ENCODE measurements around the gene TBP.
"Not testable (repeated sequence)": the region's sequence is repeated elsewhere in the genome, so short reads cannot be mapped to it uniquely, and the experiment has no call there.

TBP gene

DNA sequence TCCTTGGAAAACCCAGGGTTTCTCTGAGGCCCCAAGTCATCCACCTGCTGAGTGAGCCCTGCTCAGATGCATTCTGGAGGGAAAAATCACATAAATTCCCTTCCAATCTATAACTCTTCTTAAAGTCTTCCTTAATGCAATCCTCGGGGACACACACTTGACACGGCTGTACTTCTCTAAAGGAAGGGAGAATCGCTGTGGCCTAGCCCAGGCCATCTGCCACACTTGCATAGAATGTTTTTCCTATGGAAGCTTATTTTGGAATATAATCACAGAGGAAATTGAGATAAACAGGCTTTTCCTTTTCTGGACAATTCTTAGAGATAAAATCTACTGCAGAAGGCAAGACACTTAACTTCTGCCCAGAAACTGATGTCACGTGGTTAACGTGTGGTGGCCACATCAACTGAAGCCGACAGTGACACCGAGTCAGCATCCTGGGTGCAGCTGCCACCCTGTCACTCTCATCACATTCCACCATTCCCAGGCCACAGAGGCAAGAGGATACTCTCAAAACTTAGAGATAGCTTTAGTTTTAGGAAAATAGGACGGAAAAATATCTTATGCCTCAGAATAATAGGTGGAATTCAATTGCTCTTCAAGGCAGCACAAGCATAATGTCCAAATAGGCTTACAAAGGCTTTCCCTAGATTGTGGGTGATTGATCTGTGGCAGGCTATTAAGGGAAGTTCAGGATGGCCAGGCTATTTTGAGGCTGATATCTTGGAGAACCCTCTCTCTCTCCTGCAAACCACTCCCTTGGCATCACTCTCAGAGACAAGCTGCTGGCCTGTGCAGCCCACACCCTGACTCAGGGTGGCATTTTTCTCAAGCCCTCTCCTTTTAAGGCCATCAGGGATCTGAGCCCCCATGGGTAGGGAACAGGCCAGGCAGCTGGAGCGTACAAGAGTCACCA is 30.7 kb upstream of the TBP start:
- peaks cover 12% of the 10 kb centered on the region for H3K27me3 Mint-ChIP-seq
- DNase-seq (peak; percentile 12), ATAC-seq (no peak)
- no peaks in the 10 kb centered on the region for H3K9me3 Mint-ChIP-seq
- H3K27ac Mint-ChIP-seq = no peak overlapping the region
- H3K4me1 Mint-ChIP-seq = no peaks in the 10 kb centered on the region
- H3K36me3 Mint-ChIP-seq (ENCODE audit: low read depth) = no peaks in the 10 kb centered on the region
- H3K4me3 Mint-ChIP-seq = no peak overlapping the region

DNA sequence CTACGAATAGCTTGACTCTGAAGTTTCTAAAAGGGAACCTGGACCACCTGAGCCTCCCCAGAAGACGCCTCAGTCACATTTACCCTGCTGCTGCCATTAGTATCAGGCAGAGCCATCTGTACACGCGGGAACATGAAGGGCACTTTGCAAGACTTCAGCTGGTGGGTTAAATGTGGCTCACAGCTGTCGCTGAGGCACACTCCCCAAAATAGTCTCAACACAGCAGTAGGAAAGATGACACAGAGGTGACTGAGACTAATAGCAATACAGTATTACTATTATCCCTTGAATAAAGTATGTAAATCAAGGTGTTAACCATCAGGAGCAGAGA is 30.0 kb upstream of the TBP start:
- H3K27me3 Mint-ChIP-seq = peaks cover 12% of the 10 kb centered on the region
- H3K9me3 Mint-ChIP-seq = no peaks in the 10 kb centered on the region
- ATAC-seq = no peak
- no peak overlapping the region for H3K4me3 Mint-ChIP-seq
- no peak overlapping the region for H3K27ac Mint-ChIP-seq
- H3K36me3 Mint-ChIP-seq (ENCODE audit: low read depth) = no peaks in the 10 kb centered on the region
- H3K4me1 Mint-ChIP-seq = peaks cover 2% of the 10 kb centered on the region
- no peak for DNase-seq

DNA sequence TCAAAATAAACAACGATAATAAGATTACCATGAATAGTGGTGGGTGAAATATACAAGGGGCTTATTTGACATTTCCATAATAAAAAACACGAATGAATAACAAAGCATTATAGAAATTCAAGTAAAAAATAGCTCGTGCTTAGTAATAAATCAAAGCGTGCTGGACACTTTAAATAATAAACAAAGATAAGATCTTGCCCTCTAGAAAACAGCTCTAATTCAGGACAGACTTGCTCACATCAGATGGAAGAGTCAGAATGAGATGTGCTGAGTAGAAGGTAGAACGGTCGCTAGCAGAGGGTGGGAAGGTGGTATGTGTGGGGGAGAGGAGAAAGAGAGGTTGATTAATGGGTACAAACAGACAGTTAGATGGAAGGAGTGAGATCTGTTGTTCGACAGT is 28.4 kb upstream of the TBP start:
- DNase-seq = no peak
- Mint-ChIP-seq H3K9me3 (no peaks in the 10 kb centered on the region), H3K4me1 (peaks cover 6% of the 10 kb centered on the region), H3K36me3 (ENCODE audit: low read depth) (no peaks in the 10 kb centered on the region), H3K27ac (no peak overlapping the region), H3K4me3 (no peak overlapping the region), H3K27me3 (peaks cover 3% of the 10 kb centered on the region)
- ATAC-seq = no peak

DNA sequence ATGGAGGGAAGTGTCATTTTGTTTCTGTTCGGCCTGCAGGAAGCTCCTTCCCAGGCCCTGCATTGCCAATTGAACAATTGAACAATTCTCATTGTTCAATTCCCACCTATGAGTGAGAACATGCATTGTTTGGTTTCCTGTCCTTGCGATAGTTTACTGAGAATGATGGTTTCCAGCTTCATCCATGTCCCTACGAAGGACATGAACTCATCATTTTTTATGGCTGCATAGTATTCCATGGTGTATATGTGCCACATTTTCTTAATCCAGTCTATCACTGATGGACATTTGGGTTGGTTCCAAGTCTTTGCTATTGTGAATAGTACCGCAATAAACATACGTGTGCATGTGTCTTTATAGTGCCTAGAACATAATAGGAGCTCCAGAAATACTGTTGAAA is 26.2 kb upstream of the TBP start:
- ATAC-seq; H3K27ac Mint-ChIP-seq; H3K4me3 Mint-ChIP-seq; DNase-seq; H3K27me3 Mint-ChIP-seq; H3K9me3 Mint-ChIP-seq; H3K36me3 Mint-ChIP-seq (ENCODE audit: low read depth): not testable (repeated sequence)
- peaks cover 12% of the 10 kb centered on the region for H3K4me1 Mint-ChIP-seq

DNA sequence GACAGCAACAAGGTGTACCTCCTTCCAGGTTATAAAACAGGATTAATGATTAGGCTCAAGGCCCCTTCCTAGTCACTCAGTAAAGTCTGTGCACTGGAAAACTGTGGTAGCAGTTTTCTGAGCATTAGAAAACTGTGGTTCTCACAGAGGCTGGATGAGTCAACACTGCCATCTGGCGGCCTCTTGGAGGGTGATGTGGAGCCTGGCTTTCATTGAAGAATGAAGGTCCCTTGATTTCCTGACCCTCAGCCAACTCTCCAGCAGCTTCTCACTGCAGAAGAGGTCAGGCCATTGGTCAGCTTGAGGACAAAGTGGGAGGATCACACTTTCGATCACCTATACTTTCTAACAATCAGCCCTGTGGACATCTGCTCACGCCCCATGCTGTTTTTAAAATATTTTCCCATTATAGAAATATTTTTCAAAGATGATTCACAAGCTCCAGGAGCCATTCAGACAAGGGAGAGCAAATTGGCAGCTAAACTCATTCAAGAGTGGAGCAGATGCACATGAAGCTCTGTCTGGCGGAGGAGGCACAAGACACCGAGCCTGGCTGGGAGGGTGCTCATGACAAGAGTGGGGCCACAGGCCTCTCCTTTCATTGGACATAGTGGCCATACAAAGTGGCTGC is 24.2 kb upstream of the TBP start:
- DNase-seq = peak; percentile 70
- Mint-ChIP-seq H3K36me3 (ENCODE audit: low read depth) (peaks cover 12% of the 10 kb centered on the region), H3K4me1 (peaks cover 12% of the 10 kb centered on the region), H3K27ac (peak overlapping the region; percentile 41), H3K9me3 (no peaks in the 10 kb centered on the region), H3K4me3 (no peak overlapping the region), H3K27me3 (no peaks in the 10 kb centered on the region)
- peak; percentile 80 for ATAC-seq

DNA sequence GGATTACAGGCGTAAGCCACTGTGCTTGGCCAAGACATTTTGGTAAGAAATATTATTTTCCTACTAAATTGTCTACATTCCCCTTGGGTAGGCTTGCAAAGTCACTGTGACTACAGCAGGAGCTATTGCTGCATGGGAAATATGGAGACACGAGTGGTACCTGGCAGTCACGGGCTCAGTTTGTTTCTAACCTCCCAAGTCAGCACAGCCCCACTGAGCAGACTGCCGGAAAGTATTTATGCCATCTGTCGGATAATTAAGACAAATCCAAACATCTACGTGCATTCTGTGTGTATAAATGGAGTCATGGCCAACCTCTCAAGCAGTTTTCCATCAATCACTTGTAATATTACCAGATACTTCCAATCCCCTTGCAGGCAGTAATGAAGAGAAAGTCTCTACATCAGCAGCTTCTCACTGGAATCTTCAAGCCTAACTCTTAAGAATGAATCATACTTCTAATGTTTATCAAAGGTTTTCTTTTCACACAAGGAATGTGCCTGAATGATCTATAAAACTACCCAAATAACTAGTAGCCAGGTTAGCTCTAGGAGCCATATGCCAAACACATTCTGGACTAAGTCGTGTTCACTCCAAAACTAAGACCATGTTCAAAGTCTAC is 21.2 kb upstream of the TBP start:
- ATAC-seq (no peak), DNase-seq (no peak)
- Mint-ChIP-seq H3K36me3 (ENCODE audit: low read depth) (peaks cover 40% of the 10 kb centered on the region), H3K9me3 (no peaks in the 10 kb centered on the region), H3K4me1 (peaks cover 12% of the 10 kb centered on the region), H3K4me3 (no peak overlapping the region), H3K27ac (peak overlapping the region; percentile 10), H3K27me3 (no peaks in the 10 kb centered on the region)

DNA sequence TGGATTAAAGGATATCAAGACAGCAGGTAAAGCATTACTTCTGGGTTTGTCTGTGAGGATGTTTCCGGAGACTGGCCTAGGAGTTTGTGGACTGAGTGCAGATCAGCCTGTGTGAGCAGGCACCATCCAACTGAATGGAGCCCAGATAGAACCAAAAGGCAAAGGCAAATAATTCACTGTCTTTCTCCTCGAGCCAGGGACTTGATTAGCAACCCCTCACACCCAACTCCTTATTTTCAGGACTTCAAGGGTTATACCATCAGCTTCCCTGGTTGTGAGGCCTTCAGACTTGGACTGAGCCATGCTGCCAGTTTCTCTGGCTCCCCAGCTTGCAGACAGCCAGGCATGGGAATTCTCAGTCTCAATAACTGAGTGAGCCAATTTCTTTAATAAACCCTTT is 20.4 kb upstream of the TBP start:
- no peak overlapping the region for H3K27ac Mint-ChIP-seq
- H3K36me3 Mint-ChIP-seq (ENCODE audit: low read depth) = peaks cover 44% of the 10 kb centered on the region
- H3K4me1 Mint-ChIP-seq = peaks cover 10% of the 10 kb centered on the region
- no peak overlapping the region for H3K4me3 Mint-ChIP-seq
- DNase-seq (no peak), ATAC-seq (no peak)
- no peaks in the 10 kb centered on the region for H3K9me3 Mint-ChIP-seq
- H3K27me3 Mint-ChIP-seq = no peaks in the 10 kb centered on the region

DNA sequence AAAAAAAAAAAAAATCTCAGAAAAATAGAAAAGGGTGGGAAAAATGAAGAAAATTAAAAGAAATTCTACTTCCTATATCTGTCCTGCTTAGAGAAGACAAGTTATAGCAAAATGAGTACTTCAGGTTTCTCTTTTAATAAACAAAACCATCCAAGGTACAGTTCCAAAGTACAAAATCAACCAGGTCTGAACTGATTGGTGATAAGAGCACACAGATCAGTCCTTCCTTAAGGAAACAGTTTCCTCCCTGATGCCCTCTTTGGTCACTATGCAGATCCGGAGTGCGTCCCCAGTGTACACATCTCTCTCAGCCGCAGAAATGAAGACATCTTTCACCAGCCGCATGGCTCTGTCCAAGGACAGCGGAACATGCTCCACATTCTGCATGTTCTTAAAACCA is 19.2 kb upstream of the TBP start:
- ATAC-seq (no peak), DNase-seq (no peak)
- Mint-ChIP-seq H3K9me3 (no peaks in the 10 kb centered on the region), H3K4me1 (peaks cover 7% of the 10 kb centered on the region), H3K27me3 (no peaks in the 10 kb centered on the region), H3K27ac (no peak overlapping the region), H3K4me3 (no peak overlapping the region), H3K36me3 (ENCODE audit: low read depth) (peaks cover 52% of the 10 kb centered on the region)

DNA sequence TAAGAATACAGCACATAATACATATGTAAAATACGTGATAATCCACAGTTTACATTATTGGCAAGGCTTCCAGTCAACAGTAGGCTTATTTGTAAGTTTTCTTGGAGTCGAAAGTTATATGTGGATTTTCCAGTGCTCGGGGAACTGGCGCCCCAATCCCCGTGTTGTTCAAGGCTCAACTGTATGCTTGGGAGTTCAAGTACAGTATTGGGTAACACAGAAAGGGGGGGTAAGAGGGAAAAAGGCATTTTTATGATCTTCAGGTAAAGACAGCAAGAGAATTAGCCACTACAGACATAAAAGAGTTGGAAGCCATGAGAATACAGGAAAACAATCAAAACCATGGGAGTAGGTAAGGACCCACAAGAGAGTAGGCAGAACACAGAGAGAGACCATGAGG is 17.5 kb upstream of the TBP start:
- no peaks in the 10 kb centered on the region for H3K27me3 Mint-ChIP-seq
- ATAC-seq (no peak), DNase-seq (no peak)
- no peak overlapping the region for H3K27ac Mint-ChIP-seq
- H3K36me3 Mint-ChIP-seq (ENCODE audit: low read depth) = peaks cover 64% of the 10 kb centered on the region
- H3K4me3 Mint-ChIP-seq = no peak overlapping the region
- H3K4me1 Mint-ChIP-seq = peaks cover 7% of the 10 kb centered on the region
- H3K9me3 Mint-ChIP-seq = no peaks in the 10 kb centered on the region

DNA sequence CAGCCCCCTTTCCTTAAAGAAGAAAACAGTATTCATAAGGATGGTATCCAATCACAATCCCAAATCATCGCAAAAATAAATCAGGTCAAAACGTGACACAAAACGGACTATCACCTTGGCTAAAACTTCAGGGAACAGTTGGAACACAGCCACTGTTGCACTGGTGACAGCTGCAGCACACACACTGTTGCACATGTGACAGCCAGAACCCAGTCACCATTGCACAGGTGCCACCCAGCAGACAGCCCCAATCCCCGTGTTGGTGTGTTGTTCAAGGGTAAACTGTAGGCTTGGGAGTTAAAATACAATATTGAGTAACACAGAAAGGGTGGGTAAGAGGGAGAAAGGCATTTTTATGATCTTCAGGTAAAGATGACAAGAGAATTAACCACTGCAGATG is 16.8 kb upstream of the TBP start:
- H3K27me3 Mint-ChIP-seq = no peaks in the 10 kb centered on the region
- no peaks in the 10 kb centered on the region for H3K9me3 Mint-ChIP-seq
- no peak overlapping the region for H3K4me3 Mint-ChIP-seq
- H3K4me1 Mint-ChIP-seq = peaks cover 8% of the 10 kb centered on the region
- DNase-seq = no peak
- H3K27ac Mint-ChIP-seq = peak overlapping the region; percentile 37
- peaks cover 69% of the 10 kb centered on the region for H3K36me3 Mint-ChIP-seq (ENCODE audit: low read depth)
- no peak for ATAC-seq

DNA sequence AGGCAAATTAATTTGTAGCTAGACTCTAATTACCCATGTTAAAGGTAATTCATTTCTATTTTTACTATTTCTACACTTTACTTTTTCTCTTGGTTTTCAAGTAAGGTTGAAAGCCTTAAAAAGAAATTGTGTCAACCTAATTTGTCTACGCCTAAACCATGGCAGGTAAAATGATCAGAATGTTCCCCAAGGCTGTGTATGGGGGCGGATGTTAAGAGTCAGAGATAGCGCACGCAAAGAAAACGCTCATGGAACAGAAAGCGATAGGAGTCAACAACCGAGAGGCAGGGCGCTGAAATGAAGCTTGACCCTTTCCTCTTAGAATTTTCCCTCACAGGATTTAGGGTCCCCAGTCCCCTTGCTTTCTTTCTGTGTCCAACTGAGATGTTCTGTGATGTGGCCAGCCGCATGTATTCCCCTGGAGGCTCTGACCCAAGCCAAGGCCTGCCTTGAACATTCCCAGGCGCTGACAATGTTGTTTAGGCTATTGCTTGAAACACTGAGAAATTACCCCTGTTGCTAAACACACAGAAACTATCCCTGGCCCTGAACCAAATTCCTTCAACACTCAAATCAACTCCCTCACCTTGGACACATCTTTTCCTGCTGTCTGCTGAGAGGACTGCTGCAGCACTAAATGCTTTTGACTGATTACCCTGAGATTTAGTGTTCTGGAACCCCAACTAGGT is 12.0 kb upstream of the TBP start:
- peaks cover 15% of the 10 kb centered on the region for H3K4me1 Mint-ChIP-seq
- no peak overlapping the region for H3K27ac Mint-ChIP-seq
- H3K27me3 Mint-ChIP-seq = no peaks in the 10 kb centered on the region
- no peak overlapping the region for H3K4me3 Mint-ChIP-seq
- H3K9me3 Mint-ChIP-seq = no peaks in the 10 kb centered on the region
- no peak for DNase-seq
- H3K36me3 Mint-ChIP-seq (ENCODE audit: low read depth) = peaks cover 66% of the 10 kb centered on the region
- ATAC-seq = no peak

DNA sequence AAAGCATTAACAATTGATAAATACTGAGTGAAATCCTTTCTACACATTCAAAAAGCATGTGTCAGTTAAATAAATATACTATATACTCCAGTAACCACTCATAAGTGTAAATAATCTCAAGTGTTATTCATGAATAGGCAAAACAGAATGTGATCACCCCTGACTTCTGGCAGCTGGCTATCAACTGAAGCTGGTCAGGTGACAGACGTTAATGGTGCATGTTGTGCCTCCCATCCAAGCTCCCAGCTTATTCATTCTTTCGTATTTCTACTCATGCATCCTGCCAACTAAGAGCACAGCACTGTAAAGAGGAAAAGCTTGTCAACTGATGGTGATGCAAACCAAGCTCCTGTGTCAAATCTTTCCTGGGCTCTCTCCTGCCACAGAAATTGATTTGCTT is 8.8 kb upstream of the TBP start:
- peaks cover 43% of the 10 kb centered on the region for H3K4me1 Mint-ChIP-seq
- DNase-seq = no peak
- ATAC-seq = no peak
- no peak overlapping the region for H3K4me3 Mint-ChIP-seq
- H3K9me3 Mint-ChIP-seq = no peaks in the 10 kb centered on the region
- H3K36me3 Mint-ChIP-seq (ENCODE audit: low read depth) = peaks cover 64% of the 10 kb centered on the region
- H3K27ac Mint-ChIP-seq = no peak overlapping the region
- no peaks in the 10 kb centered on the region for H3K27me3 Mint-ChIP-seq

DNA sequence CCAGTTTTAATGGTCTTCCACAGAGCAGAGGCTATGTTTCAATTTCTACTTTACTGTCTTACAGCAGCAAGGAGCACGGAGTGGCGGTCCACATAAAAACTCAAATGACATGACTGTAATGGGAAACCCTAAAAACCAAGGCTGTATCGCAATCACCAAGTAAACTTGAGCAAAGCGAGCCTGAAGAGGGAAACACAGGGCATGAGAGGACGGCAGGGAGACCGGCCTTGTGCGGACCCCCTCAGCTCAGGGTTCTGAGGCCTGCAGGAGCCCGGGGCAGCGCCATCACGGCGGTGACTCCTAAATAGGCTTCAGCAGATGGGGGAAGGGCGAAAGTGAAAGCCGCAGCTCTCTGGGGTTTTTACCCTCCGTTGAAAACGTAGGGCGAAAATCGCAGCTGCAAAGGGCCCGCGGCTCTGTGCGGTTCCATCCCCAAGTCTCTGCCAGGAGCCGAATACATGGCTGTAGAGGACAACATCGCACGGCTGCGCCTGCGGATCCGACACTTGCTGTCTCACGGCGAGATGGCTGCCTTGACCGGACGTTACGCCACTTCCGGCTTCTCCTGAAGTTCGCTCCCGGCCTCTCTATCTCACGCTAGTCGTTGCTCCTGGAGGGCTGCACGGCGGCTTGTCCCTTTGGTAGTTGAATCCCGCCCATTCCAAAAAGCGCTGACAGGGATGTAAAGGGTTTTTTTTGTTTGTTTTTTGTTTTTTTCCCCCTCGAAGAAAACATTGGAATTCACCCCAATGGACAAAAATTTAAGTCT is 1.2 kb upstream of the TBP start, which contains the start of gene PSMB1:
PSMB1 (minus strand) TSS at position 543 of the 769 bp plus-strand sequence; CDS start at position 478, 65 bp downstream.
- Mint-ChIP-seq H3K4me1 (peaks cover 44% of the 10 kb centered on the region), H3K36me3 (ENCODE audit: low read depth) (peaks cover 30% of the 10 kb centered on the region), H3K27me3 (no peaks in the 10 kb centered on the region), H3K4me3 (no peak within 1 kb of the TSS), H3K9me3 (no peaks in the 10 kb centered on the region), H3K27ac (no peak within 1 kb of the TSS)
- peak; percentile 58 for ATAC-seq
- peak; percentile 88 for DNase-seq

DNA sequence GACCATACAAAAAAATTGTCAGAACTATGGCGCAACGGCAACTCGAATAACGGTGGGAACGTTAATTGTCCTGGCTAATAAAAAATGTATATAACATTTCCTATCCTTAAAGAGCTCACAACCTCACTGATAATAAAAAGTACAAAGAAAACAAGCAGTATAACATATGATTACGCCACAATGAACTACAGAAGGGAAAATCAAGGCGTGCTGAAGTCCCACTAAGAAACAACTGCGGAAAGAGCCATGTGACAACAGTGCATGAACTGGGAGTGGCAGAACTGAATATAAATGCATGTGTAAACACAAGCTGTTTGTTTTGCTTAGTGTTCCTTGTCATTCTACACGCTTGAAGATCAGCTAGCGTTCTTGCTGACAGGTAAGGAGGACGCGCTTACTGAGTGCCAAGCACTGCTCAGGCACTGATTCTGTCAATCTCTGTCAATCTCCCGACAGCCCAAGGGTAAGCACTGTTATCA is 596 bp upstream of the TBP start:
- Mint-ChIP-seq H3K36me3 (ENCODE audit: low read depth) (peaks cover 26% of the 10 kb centered on the region), H3K4me3 (no peak overlapping the region), H3K27me3 (no peaks in the 10 kb centered on the region), H3K4me1 (peaks cover 42% of the 10 kb centered on the region), H3K9me3 (no peaks in the 10 kb centered on the region), H3K27ac (no peak overlapping the region)
- DNase-seq (peak; percentile 38), ATAC-seq (peak; percentile 41)

Measured in activated naive CD8-positive, alpha-beta T cell treated with anti-CD3 and anti-CD28 coated beads, Interleukin-2, amount 50 U/mL, for 24 hours (primary cell).